GM18909 (cell line): Measurements from ENCODE around the gene INKA1.
"Not testable (repeated sequence)": the region's sequence is repeated elsewhere in the genome, so short reads cannot be mapped to it uniquely, and the experiment has no call there.

Source experiments
- ATAC-seq: cut with Tn5 transposase; IDR thresholded peaks from one replicate; pipeline ENCODE4 v1.9.1; 2021; ENCODE audit warnings: mild to moderate bottlenecking; ENCODE audit not compliant: unreplicated experiment, poor library complexity

INKA1 gene

GRCh38 chr3:49805897-49806701 lies 3.0 kb downstream of the INKA1 start:
- no peak for ATAC-seq

- ATAC-seq, result no peak
Measured at GRCh38 chr3:49806850-49807249, 3.8 kb downstream of the INKA1 start.

GRCh38 chr3:49807431-49808114 lies 4.5 kb downstream of the INKA1 start:
- no peak for ATAC-seq

GRCh38 chr3:49812916-49813496 lies 9.9 kb downstream of the INKA1 start:
- no peak for ATAC-seq

- peak; percentile 79 for ATAC-seq
Measured at GRCh38 chr3:49813497-49814174, 10.6 kb downstream of the INKA1 start, which contains the start of gene UBA7. Gene UBA7, minus strand, starts transcription at chr3:49813953. Its CDS starts 166 bp downstream, at chr3:49813787.

GRCh38 chr3:49823131-49823530 lies 20.1 kb downstream of the INKA1 start:
- ATAC-seq, result not testable (repeated sequence)

- no peak for ATAC-seq
Measured at GRCh38 chr3:49826016-49826415, 23.0 kb downstream of the INKA1 start.

GRCh38 chr3:49831341-49831740 lies 28.3 kb downstream of the INKA1 start:
- ATAC-seq, result no peak

GRCh38 chr3:49839193-49839809 lies 36.2 kb downstream of the INKA1 start:
- ATAC-seq, result no peak

- no peak for ATAC-seq
Measured at GRCh38 chr3:49840388-49840787, 37.3 kb downstream of the INKA1 start.

GRCh38 chr3:49841126-49841696 lies 38.1 kb downstream of the INKA1 start:
- no peak for ATAC-seq

- no peak for ATAC-seq
Measured at GRCh38 chr3:49841806-49842205, 38.7 kb downstream of the INKA1 start.

GRCh38 chr3:49842843-49843517 lies 39.9 kb downstream of the INKA1 start:
- ATAC-seq, result no peak

GRCh38 chr3:49844464-49845183 lies 41.6 kb downstream of the INKA1 start:
- ATAC-seq, result no peak

GRCh38 chr3:49845694-49846093 lies 42.6 kb downstream of the INKA1 start:
- no peak for ATAC-seq
